ENCODE measurements around the gene CBARP. TPM values are rescaled to one million over a fixed set of nuclear protein-coding genes. Genes with fewer than 3 reads are reported as not detected.

CBARP gene
- total and polyA plus RNA-seq, 2 of the 13 experiments (the other 11 are each of a cell fraction or from before 2014, with no cell fraction given) = 1.2 to 1.4 TPM

DNA sequence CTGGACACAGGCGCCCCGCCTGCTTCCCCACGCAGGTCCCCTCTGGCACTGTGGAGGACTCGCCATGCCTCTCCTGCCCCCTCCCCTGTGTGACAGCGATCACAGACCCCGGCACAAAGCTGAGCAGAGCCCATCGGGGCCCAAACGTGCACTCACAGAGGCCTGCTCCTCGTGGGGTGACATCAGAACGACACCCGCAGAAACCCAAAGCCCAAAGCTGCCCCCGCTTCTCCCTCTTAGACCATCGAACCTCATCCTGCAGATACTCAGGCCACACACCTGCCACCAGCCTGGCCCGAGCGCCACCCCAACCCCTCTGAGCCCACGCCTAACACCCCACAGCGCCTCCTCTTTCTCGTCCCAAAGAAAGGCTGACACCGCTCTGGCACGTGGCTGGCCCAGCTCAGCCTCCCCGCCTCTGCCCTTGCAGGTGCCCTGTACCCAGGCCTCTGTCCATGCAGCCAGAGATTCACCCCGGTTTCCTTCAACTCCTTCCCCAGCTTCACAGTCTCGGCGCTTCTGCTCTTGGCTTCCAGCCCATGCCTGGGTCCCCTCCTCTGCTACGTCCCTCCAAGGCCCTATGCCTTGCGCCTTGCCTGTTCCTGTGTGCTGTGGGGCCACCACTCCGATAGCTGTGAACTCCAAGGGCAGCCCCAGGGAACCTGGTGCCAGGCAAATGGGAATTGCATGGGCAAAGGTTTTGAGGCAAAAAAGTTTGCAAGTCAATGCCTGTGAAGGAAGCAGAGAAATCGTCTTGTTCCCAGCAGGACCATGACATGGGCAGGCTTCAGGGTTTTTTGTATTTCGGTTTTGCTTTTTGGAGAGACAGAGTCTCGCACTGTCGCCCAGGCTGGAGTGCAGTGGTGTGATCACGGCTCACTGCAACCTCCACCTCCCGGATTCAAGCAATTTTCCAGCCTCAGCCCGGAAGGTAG, 831 bp upstream of the CBARP start (continued):
- TF ChIP-seq, protein P1, sequence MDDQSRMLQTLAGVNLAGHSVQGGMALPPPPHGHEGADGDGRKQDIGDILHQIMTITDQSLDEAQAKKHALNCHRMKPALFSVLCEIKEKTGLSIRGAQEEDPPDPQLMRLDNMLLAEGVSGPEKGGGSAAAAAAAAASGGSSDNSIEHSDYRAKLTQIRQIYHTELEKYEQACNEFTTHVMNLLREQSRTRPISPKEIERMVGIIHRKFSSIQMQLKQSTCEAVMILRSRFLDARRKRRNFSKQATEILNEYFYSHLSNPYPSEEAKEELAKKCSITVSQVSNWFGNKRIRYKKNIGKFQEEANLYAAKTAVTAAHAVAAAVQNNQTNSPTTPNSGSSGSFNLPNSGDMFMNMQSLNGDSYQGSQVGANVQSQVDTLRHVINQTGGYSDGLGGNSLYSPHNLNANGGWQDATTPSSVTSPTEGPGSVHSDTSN (CRISPR knock-in tag; IDR thresholded peaks at IDR 0.05; ENCODE audit: borderline replicate concordance) = no peak
- TF ChIP-seq ZNF446 (CRISPR knock-in tag; IDR thresholded peaks at IDR 0.05) (0 out of 2 replicates have a peak, but pooled peaks have one; percentile 45), ZNF776 (CRISPR knock-in tag; IDR thresholded peaks at IDR 0.05) (peak; percentile 61; the same call in 1 of the 2 replicates), ZMAT3 (CRISPR knock-in tag; conservative IDR thresholded peaks at IDR 0.05) (0 out of 2 replicates have a peak, but pooled peaks have one; percentile 25), ZNF7 (CRISPR knock-in tag; IDR thresholded peaks at IDR 0.05) (no peak), CREB1 (IDR thresholded peaks at IDR 0.05) (no peak), CREB1 (CRISPR knock-in tag; IDR thresholded peaks at IDR 0.05) (no peak), JARID2 (CRISPR knock-in tag; IDR thresholded peaks at IDR 0.05; ENCODE audit: insufficient replicate concordance) (no peak), THAP11 (CRISPR knock-in tag; IDR thresholded peaks at IDR 0.05) (no peak), ZNF547 (CRISPR knock-in tag; IDR thresholded peaks at IDR 0.05) (0 out of 2 replicates have a peak, but pooled peaks have one; percentile 55), ZNF430 (CRISPR knock-in tag; IDR thresholded peaks at IDR 0.05) (peak; percentile 49; the same call in 1 of the 2 replicates), SMAD9 (CRISPR knock-in tag; IDR thresholded peaks at IDR 0.05) (no peak), KDM3A (CRISPR knock-in tag; IDR thresholded peaks at IDR 0.05; ENCODE audit: low read depth) (no peak), ELF3 (CRISPR knock-in tag; IDR thresholded peaks at IDR 0.05) (no peak), ZBTB38 (CRISPR knock-in tag; IDR thresholded peaks at IDR 0.05) (peak; percentile 34; the same call in 1 of the 2 replicates)
- TF ChIP-seq, protein P2, sequence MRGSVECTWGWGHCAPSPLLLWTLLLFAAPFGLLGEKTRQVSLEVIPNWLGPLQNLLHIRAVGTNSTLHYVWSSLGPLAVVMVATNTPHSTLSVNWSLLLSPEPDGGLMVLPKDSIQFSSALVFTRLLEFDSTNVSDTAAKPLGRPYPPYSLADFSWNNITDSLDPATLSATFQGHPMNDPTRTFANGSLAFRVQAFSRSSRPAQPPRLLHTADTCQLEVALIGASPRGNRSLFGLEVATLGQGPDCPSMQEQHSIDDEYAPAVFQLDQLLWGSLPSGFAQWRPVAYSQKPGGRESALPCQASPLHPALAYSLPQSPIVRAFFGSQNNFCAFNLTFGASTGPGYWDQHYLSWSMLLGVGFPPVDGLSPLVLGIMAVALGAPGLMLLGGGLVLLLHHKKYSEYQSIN (CRISPR knock-in tag; IDR thresholded peaks at IDR 0.05; ENCODE audit: borderline replicate concordance) = no peak
- TF ChIP-seq, protein P3, sequence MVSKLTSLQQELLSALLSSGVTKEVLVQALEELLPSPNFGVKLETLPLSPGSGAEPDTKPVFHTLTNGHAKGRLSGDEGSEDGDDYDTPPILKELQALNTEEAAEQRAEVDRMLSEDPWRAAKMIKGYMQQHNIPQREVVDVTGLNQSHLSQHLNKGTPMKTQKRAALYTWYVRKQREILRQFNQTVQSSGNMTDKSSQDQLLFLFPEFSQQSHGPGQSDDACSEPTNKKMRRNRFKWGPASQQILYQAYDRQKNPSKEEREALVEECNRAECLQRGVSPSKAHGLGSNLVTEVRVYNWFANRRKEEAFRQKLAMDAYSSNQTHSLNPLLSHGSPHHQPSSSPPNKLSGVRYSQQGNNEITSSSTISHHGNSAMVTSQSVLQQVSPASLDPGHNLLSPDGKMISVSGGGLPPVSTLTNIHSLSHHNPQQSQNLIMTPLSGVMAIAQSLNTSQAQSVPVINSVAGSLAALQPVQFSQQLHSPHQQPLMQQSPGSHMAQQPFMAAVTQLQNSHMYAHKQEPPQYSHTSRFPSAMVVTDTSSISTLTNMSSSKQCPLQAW (CRISPR knock-in tag; IDR thresholded peaks at IDR 0.05) = 0 out of 2 replicates have a peak, but pooled peaks have one; percentile 24
- TF ChIP-seq, protein P4, sequence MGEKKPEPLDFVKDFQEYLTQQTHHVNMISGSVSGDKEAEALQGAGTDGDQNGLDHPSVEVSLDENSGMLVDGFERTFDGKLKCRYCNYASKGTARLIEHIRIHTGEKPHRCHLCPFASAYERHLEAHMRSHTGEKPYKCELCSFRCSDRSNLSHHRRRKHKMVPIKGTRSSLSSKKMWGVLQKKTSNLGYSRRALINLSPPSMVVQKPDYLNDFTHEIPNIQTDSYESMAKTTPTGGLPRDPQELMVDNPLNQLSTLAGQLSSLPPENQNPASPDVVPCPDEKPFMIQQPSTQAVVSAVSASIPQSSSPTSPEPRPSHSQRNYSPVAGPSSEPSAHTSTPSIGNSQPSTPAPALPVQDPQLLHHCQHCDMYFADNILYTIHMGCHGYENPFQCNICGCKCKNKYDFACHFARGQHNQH (CRISPR knock-in tag; IDR thresholded peaks at IDR 0.05) = no peak
- TF ChIP-seq, protein P5, sequence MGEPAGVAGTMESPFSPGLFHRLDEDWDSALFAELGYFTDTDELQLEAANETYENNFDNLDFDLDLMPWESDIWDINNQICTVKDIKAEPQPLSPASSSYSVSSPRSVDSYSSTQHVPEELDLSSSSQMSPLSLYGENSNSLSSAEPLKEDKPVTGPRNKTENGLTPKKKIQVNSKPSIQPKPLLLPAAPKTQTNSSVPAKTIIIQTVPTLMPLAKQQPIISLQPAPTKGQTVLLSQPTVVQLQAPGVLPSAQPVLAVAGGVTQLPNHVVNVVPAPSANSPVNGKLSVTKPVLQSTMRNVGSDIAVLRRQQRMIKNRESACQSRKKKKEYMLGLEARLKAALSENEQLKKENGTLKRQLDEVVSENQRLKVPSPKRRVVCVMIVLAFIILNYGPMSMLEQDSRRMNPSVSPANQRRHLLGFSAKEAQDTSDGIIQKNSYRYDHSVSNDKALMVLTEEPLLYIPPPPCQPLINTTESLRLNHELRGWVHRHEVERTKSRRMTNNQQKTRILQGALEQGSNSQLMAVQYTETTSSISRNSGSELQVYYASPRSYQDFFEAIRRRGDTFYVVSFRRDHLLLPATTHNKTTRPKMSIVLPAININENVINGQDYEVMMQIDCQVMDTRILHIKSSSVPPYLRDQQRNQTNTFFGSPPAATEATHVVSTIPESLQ (CRISPR knock-in tag; conservative IDR thresholded peaks at IDR 0.05) = no peak
- TF ChIP-seq, protein P6, sequence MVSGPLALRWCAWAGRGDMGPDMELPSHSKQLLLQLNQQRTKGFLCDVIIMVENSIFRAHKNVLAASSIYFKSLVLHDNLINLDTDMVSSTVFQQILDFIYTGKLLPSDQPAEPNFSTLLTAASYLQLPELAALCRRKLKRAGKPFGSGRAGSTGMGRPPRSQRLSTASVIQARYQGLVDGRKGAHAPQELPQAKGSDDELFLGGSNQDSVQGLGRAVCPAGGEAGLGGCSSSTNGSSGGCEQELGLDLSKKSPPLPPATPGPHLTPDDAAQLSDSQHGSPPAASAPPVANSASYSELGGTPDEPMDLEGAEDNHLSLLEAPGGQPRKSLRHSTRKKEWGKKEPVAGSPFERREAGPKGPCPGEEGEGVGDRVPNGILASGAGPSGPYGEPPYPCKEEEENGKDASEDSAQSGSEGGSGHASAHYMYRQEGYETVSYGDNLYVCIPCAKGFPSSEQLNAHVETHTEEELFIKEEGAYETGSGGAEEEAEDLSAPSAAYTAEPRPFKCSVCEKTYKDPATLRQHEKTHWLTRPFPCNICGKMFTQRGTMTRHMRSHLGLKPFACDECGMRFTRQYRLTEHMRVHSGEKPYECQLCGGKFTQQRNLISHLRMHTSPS (CRISPR knock-in tag; IDR thresholded peaks at IDR 0.05; ENCODE audit: low read depth) = 0 out of 2 replicates have a peak, but pooled peaks have one; percentile 1
